NCI-H2227 (cell line): ENCODE data around the gene TSTD1.
A peak's percentile ranks its signal among the peaks of the same experiment; 100 is the strongest.
"Not testable (repeated sequence)": the region's sequence is repeated elsewhere in the genome, so short reads cannot be mapped to it uniquely, and the experiment has no call there.

Experiments
- DNase-seq: peaks from one replicate; lab custom pipeline; 2025; ENCODE audit not compliant: unreplicated experiment; lab: John Stamatoyannopoulos, UW

The TSTD1 gene

DNA sequence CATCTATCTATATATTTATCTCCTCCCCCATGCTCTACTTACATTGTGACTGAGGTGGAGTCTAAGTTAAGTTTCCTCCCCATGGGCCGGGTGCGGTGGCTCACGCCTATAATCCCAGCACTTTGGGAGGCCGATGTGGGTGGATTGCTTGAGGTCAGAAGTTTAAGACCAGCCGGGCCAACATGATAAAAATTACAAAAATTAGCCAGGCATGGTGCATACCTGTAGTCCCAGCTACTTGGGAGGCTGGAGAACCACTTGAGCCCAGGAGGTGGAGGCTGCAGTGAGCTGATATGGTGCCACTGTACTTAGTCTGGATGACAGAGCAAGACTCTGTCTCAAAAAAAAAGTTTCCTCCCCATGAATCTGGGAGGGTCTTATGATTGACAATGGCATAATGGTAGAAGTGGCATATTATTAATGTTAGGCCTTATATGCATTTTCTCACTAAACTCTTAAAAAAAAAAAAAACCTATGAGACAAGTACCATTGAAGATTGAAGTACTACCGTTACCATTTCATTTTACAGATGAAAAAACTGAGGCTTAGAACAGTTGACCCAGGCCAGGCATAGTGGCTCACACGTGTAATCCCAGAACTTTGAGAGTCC, 29.1 kb downstream of the TSTD1 start:
- no peak for DNase-seq

DNA sequence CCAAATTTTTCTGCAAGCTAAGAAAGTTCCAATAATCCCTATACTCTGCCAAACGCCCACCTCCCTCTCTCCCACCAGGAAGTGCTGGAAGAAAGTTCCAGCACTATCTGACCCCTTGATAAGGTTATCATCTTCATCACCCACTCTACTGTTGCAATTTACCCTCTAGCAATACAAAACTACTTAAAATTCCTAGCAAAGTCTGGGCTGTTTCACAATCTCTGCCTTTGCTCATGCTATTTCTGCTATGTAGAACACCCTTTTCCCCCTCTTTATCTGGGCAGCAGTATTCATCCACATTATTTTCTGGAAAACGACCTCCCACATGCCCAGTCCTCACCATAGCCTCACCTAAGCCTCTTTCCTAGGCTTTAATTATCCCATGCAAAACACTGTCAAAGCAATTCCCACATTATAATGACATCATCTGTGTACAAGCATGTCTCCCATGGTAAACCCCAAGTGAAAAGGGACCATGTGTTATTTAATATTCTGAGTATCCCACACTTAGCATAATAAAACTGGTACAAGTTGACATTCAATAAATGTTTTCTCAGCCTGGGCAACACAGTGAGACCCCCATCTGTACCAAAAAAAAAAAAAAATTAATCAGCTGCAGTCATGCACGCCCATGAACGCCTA, 29.8 kb downstream of the TSTD1 start:
- DNase-seq = no peak

DNA sequence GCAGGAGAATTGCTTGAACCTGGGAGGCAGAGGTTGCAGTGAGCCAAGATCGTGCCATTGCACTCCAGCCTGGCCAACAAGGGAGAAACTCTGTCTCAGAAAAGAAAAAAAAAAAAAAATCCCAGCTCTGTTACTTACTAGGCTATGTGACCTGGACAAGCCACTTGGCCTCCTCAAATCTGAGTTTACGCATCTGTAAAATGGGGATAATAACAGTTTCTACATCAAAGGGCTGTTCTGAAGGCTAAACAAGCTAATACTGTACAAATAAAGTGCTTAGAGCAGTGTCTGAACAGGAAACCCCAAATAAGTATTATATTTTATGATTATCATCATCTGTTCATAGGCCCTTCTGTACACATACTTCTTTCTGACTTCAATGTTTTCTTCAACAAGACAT, 31.4 kb downstream of the TSTD1 start:
- DNase-seq = no peak

DNA sequence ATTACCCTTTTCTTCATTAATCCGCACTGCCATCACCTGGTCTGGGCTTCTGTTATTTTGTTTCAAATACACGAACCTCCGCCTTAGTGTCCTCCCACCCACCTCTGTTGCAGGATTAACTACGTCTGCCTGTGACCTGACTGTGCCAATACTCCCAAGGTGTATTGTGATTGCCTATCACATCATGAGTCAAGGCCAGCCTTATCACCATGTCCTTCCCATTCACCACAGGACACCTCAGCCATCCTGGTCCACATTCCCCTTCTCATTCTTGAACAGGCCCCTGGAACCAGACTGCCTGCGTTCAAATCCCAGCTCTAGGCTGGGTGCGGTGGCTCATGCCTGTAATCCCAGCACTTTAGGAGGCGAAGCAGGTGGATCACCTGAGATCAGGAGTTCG, 32.2 kb downstream of the TSTD1 start:
- DNase-seq = no peak

DNA sequence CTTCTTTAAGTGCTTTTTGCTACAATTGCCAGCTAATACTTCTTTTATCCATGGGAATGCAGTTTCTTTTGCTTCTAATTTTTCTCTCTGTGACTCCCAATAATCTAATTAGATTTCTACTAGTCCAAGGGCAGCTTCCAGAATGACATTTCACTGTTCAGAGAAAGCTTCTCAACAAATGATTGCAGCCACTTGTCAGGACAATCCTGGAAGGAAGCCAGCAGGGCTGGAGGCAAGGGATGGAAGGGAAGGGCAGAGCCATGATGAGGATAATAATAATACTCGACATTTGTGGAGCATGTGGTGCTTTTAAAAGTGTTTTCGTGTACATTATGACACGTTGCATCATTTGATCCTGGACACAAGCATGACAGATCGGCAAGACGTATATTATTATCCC, 37.2 kb downstream of the TSTD1 start:
- DNase-seq = peak; percentile 94

DNA sequence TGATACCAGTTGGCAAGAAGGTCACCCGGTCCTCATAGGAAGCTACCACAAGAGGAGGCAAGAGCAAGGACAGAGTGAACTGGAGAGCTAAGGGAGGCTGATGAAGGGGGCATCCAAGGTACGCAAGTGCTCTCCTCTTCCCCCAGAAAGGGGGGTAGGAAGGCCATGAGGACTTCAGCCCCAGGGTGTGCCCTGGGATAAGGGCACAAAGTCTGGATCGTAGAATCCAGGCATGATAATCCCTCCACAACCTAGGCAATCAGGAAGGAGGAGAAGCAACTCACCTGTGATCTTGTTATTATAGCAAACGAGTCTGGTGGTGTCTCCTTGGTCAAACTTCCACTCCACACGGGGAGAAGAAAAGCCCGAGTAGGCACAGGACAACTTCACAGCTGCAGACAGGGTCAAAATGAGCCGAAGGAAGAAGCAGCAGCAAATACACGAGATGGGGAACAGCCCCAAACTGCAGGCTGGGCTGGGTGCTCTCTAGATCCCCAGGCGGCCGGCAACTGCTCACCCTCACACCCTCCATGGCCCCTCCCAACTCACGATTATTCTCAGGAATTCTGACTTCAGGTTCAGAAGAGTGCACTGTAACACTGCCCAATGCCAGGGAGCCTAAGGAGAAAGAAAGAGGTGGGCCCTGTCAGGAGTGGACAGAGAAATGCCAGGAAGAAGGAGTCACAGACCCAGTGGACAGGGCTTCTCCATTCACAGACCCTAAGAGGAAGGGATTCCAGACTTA, 37.9 kb downstream of the TSTD1 start:
- no peak for DNase-seq

DNA sequence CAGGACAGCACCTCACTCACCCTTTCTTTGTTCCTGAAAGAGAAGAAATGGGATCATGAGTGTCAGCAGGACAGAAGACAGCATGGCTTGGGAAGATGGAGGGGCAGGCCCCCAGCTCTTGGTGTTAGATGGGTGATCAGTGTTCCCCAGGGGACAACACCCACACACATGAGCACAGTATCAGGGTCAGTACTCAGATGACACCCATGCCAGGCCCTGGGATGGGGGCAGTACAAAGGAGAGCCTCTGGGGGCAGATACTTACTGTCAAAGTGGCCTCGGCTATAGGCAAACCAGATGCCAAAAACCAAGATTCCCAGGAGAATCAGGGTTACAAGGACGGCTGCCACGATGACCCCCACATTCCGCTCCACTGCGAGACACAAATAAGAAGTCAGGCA, 39.4 kb downstream of the TSTD1 start:
- DNase-seq = no peak

DNA sequence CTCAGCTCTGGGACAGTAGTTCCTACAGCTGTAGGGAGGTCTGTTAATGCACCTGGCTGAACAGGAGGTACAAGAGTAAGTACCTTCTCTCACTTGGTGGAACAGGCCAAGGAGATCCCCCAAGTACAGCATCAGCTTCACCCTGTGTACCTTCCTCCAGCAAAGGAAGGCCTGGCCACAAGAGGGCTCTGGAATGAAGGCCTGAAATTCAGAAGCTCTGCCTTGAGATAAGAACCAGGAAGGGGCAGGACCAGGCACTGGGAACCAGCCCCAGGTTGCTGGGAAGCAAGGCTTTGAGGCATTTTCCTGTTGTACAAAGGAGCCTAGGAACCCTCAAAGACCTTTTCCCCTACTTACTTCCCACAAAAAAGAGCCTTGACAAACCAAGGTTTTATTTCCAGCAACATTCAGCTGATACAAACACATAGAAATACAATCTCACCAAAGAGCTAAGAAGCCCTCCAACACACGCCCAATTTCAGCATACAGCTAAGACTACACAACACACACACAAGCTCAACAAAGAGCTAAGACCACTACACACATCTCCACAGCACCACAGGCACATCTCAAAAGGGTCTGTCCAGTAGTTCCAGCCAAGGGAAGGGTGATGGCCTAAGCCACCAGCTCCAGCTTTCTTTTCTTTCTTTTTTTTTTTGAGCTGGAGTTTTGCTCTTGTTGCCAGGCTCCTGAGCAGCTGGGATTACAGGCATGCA, 41.3 kb downstream of the TSTD1 start:
- DNase-seq = peak; percentile 69

DNA sequence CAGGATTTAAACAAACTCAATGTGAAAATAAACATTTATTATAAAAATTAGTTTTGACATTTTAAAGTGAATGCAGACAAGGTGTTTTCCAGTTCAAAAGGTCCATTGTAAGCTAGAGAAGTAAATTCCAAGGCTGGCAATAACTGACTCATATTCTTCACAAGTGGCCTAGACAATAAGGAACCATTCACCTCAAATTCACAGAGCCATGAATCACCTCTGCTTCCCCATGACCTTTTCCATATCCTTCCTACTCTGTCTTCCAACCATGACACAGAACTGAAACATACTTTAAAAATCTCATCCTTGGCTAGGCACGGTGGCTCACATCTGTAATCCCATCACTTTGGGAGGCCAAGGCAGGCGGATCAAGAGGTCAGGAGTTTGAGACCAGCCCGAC, 42.6 kb downstream of the TSTD1 start:
- DNase-seq = no peak

DNA sequence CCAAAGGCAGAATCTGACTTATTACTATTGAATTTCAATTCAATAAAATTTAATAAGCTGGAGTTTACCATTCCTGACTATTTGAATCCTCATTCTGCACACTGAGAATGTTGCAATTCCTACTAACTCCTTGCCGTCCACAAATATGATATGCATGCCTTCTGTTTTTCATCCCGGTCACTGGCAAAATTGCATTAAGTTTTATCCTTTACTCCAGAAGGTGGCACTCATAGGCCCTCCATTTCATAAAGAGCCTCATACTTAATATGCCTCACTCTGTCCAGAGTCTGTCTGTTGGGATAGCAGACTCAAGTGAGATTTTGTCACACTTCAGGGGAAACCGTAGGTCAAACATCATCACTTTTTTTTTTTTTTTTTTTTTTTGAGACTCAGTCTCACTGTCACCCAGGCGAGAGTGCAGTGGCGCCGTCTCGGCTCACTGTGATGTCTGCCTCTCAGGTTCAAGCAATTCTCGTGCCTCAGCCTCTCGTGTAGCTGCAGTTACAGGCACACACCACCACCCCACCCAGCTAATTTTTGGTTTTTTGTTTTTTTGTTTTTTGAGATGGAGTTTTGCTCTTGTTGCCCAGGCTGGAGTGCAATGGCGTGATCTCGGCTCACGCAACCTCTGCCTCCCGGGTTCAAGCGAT, 45.1 kb downstream of the TSTD1 start:
- DNase-seq = peak; percentile 8

DNA sequence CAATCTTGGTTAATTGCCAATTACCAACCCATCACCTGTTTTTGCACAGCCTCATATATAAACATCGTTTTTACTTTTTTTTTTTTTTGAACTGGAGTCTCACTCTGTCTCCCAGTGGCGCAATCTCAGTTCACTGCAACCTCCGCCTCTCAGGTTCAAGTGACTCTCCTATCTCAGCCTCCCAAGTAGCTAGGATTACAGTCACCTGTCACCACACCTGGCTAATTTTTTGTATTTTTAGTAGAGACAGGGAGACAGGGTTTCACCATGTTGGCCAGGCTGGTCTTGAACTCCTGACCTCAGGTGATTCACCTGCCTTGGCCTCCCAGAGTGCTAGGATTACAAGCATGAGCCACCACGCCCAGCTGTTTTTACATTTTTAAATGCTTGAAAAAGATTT, 46.7 kb downstream of the TSTD1 start:
- not testable (repeated sequence) for DNase-seq
